B cell (primary cell): ENCODE data around the gene ARHGAP35.

Experiments used
- CTCF ChIP-seq: fragments of 200-600 bp; IDR thresholded peaks from one replicate; pipeline ENCODE4 v1.8.0; 2022; ENCODE audit warnings: antibody characterized with exemption, mild to moderate bottlenecking
- EZH2 ChIP-seq: IDR thresholded peaks from 2 replicates; pipeline ENCODE4 v1.6.1; 2012; ENCODE audit warnings: borderline replicate concordance, low read depth, mild to moderate bottlenecking, moderate library complexity, low read length; ENCODE audit not compliant: insufficient read depth, poor library complexity, severe bottlenecking

- TF ChIP-seq EZH2, result no peak
- no peak for TF ChIP-seq CTCF
Measured at GRCh38 chr19:46841458-46842083, 19.2 kb upstream of the ARHGAP35 start.
